HepG2 (cell line): ENCODE data around the gene BCAR3. TPM values are rescaled to one million over a fixed set of nuclear protein-coding genes. Genes with fewer than 3 reads are reported as not detected.

Experiments used
- CBX5 ChIP-seq: sonication (generic); formaldehyde crosslinking; IDR thresholded peaks from 2 replicates; pipeline ENCODE4 v1.4.0; 2020; ENCODE audit warnings: missing genetic modification reagents, borderline replicate concordance
- CHD4 ChIP-seq: fragments of 200-600 bp; sonication (generic); IDR thresholded peaks from 2 replicates; pipeline ENCODE4 v1.7.0; 2017; ENCODE audit warnings: mild to moderate bottlenecking, low read length, borderline replicate concordance
- DNMT3B ChIP-seq: conservative IDR thresholded peaks from 2 replicates; pipeline ENCODE4 v1.6.1; 2016; ENCODE audit warnings: missing biosample characterization, control low read depth
- HINFP ChIP-seq: sonication (generic); formaldehyde crosslinking; IDR thresholded peaks from 2 replicates; pipeline ENCODE4 v1.4.0; 2020; ENCODE audit warnings: low read depth, mild to moderate bottlenecking, missing genetic modification reagents
- IKZF1 ChIP-seq: fragments of 450-650 bp; IDR thresholded peaks from 2 replicates; pipeline ENCODE4 v1.7.1; 2016
- SP1 ChIP-seq, 2 experiments: fragments of 450-650 bp in 1 of 2; sonication (generic) in 1 of 2; formaldehyde crosslinking in 1 of 2; IDR thresholded peaks; 2 replicates each; pipeline versions ENCODE4 v1.4.0 to v1.6.1; 2016 to 2020; ENCODE audit warnings: missing genetic modification reagents in 1 of 2
- TOPORS ChIP-seq: sonication (generic); formaldehyde crosslinking; IDR thresholded peaks from 2 replicates; pipeline ENCODE4 v1.8.0; 2023; ENCODE audit warnings: mild to moderate bottlenecking, missing genetic modification reagents
- ZBTB7B ChIP-seq: sonication (generic); formaldehyde crosslinking; IDR thresholded peaks from 2 replicates; pipeline ENCODE4 v1.4.0; 2020; ENCODE audit warnings: missing genetic modification reagents
- ZHX2 ChIP-seq, 2 experiments: sonication (generic) in 1 of 2; formaldehyde crosslinking in 1 of 2; IDR thresholded peaks; 2 replicates each; pipeline versions ENCODE4 v1.6.1 to v1.9.0; 2014 to 2022; ENCODE audit warnings: antibody characterized with exemption in 1 of 2, borderline replicate concordance in 1 of 2, inconsistent platforms in 1 of 2, low read depth in 1 of 2, missing genetic modification reagents in 1 of 2
- ZNF432 ChIP-seq: sonication (generic); formaldehyde crosslinking; IDR thresholded peaks from 2 replicates; pipeline ENCODE4 v1.5.0; 2020; ENCODE audit warnings: missing genetic modification reagents, mild to moderate bottlenecking, borderline replicate concordance
- polyA plus RNA-seq, 8 experiments: library from polyadenylated mRNA; depleted of rRNA in 3 of 8; stranded (reverse) in 7 of 8; unstranded in 1 of 8; fragments of >200 nt; fragmentation: Illumina TruSeq in 4 of 8; extraction: Trizol in 4 of 8; gene quantifications; 2 replicates each; pipeline versions ENCODE4 v1.2.1 to v1.2.3, GENCODE V29; 2011 to 2016; ENCODE audit warnings: low read depth in 4 of 8, missing spikeins in 1 of 8, mixed read lengths in 1 of 8; ENCODE audit not compliant: insufficient read depth in 1 of 8
- total RNA-seq, 5 experiments: library from RNA; depleted of rRNA; stranded (reverse); fragments of >200 nt; fragmentation: Illumina TruSeq; extraction: Trizol; gene quantifications; 2 replicates each; pipeline ENCODE4 v1.2.3, GENCODE V29; 2016; ENCODE audit warnings: low read depth in 1 of 5

BCAR3 gene
- total and polyA plus RNA-seq, 2 of the 13 experiments (the other 11 are each of a cell fraction or from before 2014, with no cell fraction given), result 3.6 to 4.8 TPM

- no peak for TF ChIP-seq ZHX2 (IDR thresholded peaks at IDR 0.05; ENCODE audit: low read depth)
- TF ChIP-seq ZHX2 (CRISPR knock-in tag; IDR thresholded peaks at IDR 0.05; ENCODE audit: borderline replicate concordance), result no peak
- no peak for TF ChIP-seq IKZF1
- TF ChIP-seq ZBTB7B, result no peak
- TF ChIP-seq ZNF432, result no peak
- no peak for TF ChIP-seq HINFP
- no peak for TF ChIP-seq TOPORS (CRISPR knock-in tag)
- no peak for TF ChIP-seq SP1 (IDR thresholded peaks at IDR 0.05)
- no peak for TF ChIP-seq SP1 (CRISPR knock-in tag; IDR thresholded peaks at IDR 0.05)
- TF ChIP-seq CBX5, result no peak
- no peak for TF ChIP-seq DNMT3B (CRISPR knock-in tag)
- TF ChIP-seq CHD4, result no peak
These were observed 85.9 kb downstream of the BCAR3 start (continued) for GRCh38 chr1:93595743-93596142.
